ENCODE data around the gene UBE2G1.

GRCh38 chr17:4305224-4305623 is 61.3 kb downstream of the UBE2G1 start:
- TF ChIP-seq CTCF (optimal IDR thresholded peaks at IDR 0.05 in 1 of 3, IDR thresholded peaks at IDR 0.05 in 1 of 3, conservative IDR thresholded peaks at IDR 0.05 in 1 of 3; ENCODE audit: extremely low read depth in 1 of 3, insufficient read depth in 2 of 3, low read length in 3 of 3) = no peak
- TF ChIP-seq EZH2 (IDR thresholded peaks at IDR 0.05; ENCODE audit: low read length) = no peak
